DOHH2 (cell line): ENCODE measurements around the gene ZNF366.

Source experiments
- CTCF ChIP-seq: fragments of 200-600 bp; sonication (generic); IDR thresholded peaks from one replicate; pipeline ENCODE4 v1.5.1; 2014; ENCODE audit warnings: antibody characterized with exemption, mild to moderate bottlenecking, low read depth, low read length; ENCODE audit not compliant: poor library complexity, severe bottlenecking
- EZH2phosphoT487 ChIP-seq: fragments of 200-600 bp; sonication (generic); IDR thresholded peaks from 2 replicates; pipeline ENCODE4 v1.6.1; 2017; ENCODE audit warnings: borderline replicate concordance, mild to moderate bottlenecking, antibody characterized with exemption, low read length, moderate library complexity, mixed read lengths

DNA sequence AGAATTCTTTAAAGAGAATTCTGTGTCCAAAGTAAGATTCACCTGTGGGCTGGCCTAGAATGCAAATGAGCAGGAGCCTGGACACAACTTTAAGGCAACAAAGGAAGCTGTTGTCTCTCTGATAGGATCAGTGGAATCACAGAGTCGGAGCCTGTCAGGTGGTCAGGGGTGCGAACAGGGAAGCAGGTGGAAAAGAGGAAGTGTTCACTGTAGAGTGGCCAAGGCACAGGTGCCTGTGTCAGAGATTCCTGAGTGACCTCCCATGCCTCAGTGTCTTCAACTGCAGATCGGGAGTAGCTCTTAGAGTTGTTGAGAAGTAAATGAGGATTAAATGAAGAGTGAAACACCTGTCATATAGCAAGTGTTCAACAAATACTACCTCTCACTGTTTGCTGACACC, 48.8 kb downstream of the ZNF366 start:
- no peak for TF ChIP-seq CTCF
- TF ChIP-seq EZH2phosphoT487 = no peak
